ENCODE data around the gene TUBE1. TPM values are rescaled to one million over a fixed set of nuclear protein-coding genes. Genes with fewer than 3 reads are reported as not detected.

Gene TUBE1
- total and polyA plus RNA-seq, 2 of the 4 experiments (the other 2 are of a cell fraction) = 7.9 to 8.6 TPM

DNA sequence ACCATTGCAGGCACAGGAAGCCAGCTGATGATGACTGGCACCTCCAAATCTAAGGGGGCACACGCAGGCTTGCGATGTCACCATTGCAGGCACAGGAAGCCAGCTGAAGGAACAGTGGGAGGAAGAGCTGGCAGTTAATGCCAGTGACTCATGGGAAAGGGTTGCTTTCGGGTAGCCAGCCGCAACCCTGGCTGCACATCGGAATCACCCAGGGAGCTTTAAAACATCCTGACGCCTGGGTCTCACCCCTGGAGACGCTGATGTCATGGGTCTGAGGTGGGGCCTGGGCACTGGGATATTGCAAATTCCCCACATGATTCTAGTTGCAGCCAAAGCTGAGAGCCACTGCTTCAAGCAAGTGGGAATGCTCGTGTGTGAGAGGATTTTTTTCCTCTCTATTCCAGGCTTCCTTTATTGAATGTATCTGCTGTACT, 49.5 kb downstream of the TUBE1 start (continued):
- TF ChIP-seq MXI1 (IDR thresholded peaks at IDR 0.05; ENCODE audit: borderline replicate concordance, low read depth, low read length) = no peak

DNA sequence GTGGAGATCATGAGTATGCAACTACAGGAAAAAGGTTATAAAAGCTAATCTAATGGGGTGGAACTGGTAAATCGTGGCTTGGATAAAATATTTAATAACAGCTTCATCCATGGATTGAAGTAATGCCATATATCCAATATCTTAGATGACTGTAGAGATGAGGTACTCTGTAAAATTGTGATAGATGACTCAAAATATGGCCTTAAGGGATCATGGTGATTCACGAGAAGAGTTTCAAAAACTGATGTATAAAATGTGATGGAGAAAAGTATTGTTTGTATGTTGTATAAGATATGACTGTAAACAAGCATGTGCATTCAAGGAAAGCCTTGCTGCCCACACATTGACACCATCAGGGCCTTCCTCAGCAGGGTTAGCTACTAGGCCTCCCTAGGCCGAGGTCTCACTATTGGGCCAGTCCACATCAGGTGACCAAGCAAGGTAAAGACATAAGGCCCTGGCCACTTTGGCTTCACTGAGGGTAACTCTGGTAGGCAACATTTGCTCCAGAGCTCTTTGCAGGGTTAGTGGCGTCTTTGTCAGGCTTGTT, 51.1 kb downstream of the TUBE1 start:
- BruUV-seq (replicated peaks) = no TSS peak
- ChIA-PET POLR2A (ENCODE audit: unreplicated experiment) (no interaction called here), CTCF (interaction anchor here (0.6 to 1.2 kb wide), 2 partner anchors 18 to 126 kb away, joined by 3 to 4 read pairs; no protein-coding TSS in a partner anchor)
- H4K8ac ChIP-seq (ENCODE audit: low read depth in 2 of 2, low read length in 2 of 2) = no peak overlapping the region
- H2BK5ac ChIP-seq (ENCODE audit: low read depth, low read length, poor library complexity, severe bottlenecking) = no peak overlapping the region
- H3K9me1 ChIP-seq (ENCODE audit: insufficient read depth, low read length) = peaks cover 13% of the 10 kb centered on the region; the same call in 1 of the 2 replicates
- no peak overlapping the region for H2BK15ac ChIP-seq (ENCODE audit: low read depth, low read length)
- dilution Hi-C loops (cut with HindIII; ENCODE audit: low sequenced_read_pairs, unreplicated experiment) (no loop called here), intact Hi-C loops (cut with micrococcal nuclease) (no loop called here), in situ Hi-C loops (cut with MboI; ENCODE audit: low sequenced_read_pairs) (loop anchor here (25.0 kb wide), 2 partner anchors 674 to 999 kb away; no protein-coding TSS in a partner anchor)
- H2BK20ac ChIP-seq (ENCODE audit: low read depth, low read length) = no peak overlapping the region
- peak overlapping the region; percentile 18 for H2AK9ac ChIP-seq (replicated peaks; ENCODE audit: low read depth, low read length, poor library complexity)
- H3K27me3 ChIP-seq (ENCODE audit: control insufficient read depth, insufficient read depth, low read length) = peaks cover 10% of the 10 kb centered on the region
- no peaks in the 10 kb centered on the region for H3K9me3 ChIP-seq (ENCODE audit: control insufficient read depth, insufficient read depth, low read length)
- no peak overlapping the region for H2AFZ ChIP-seq (replicated peaks; ENCODE audit: low read length, poor library complexity)
- H3K4me3 ChIP-seq (ENCODE audit: insufficient read depth, low read depth, low read length) = no peak overlapping the region
- H3K56ac ChIP-seq (ENCODE audit: extremely low read depth, insufficient read depth, low read length) = no peak overlapping the region
- H3K27ac ChIP-seq (ENCODE audit: insufficient read depth, low read length) = no peak overlapping the region
- H2BK120ac ChIP-seq (ENCODE audit: low read depth, low read length) = no peak overlapping the region
- no peaks in the 10 kb centered on the region for H4K20me1 ChIP-seq (ENCODE audit: insufficient read depth, low read length)
- ATAC-seq (ENCODE audit: low read depth) = no peak
- no peak for DNase-seq
- no peak overlapping the region for H4K91ac ChIP-seq (ENCODE audit: insufficient read depth, low read depth, low read length)
- no peak overlapping the region for H3K14ac ChIP-seq (replicated peaks; ENCODE audit: low read depth, low read length)
- H3K4me1 ChIP-seq (ENCODE audit: control insufficient read depth, insufficient read depth, low read length) = peaks cover 6% of the 10 kb centered on the region
- no peaks in the 10 kb centered on the region for H3K79me1 ChIP-seq (ENCODE audit: low read depth in 1 of 2, low read length in 2 of 2)
- H3K36me3 ChIP-seq (ENCODE audit: control insufficient read depth, insufficient read depth, low read length) = no peaks in the 10 kb centered on the region
- no peak overlapping the region for H4K5ac ChIP-seq (ENCODE audit: low read depth, low read length)
- no peak overlapping the region for H3K23ac ChIP-seq (ENCODE audit: low read depth, low read length)
- WGBS, 2 experiments (ENCODE audit: extremely low coverage in 2 of 2, insufficient read length in 1 of 2) = 100% methylated on average over 1 of the region's 4 CpGs; no CpG with 5 or more reads in 1 of the 2 experiments
- no peak overlapping the region for H2AK5ac ChIP-seq (ENCODE audit: low read depth, low read length)
- no peak overlapping the region for H3K9ac ChIP-seq (ENCODE audit: low read depth, low read length)
- no peak overlapping the region for H3K18ac ChIP-seq (ENCODE audit: low read depth, low read length)
- H3K4me2 ChIP-seq (ENCODE audit: low read depth, low read length) = no peak overlapping the region
- no peak overlapping the region; the same call in 1 of the 2 replicates for H3K4ac ChIP-seq (ENCODE audit: low read depth, low read length)
- no peak for TF ChIP-seq MAZ (IDR thresholded peaks at IDR 0.05; ENCODE audit: borderline replicate concordance, low read depth, low read length)
- TF ChIP-seq CEBPB (IDR thresholded peaks at IDR 0.05; ENCODE audit: low read depth, low read length) = no peak
- TF ChIP-seq RFX5 (IDR thresholded peaks at IDR 0.05; ENCODE audit: low read depth, low read length) = no peak
- no peak for TF ChIP-seq CHD1 (IDR thresholded peaks at IDR 0.05; ENCODE audit: low read depth, low read length)
- no peak for TF ChIP-seq RCOR1 (IDR thresholded peaks at IDR 0.05; ENCODE audit: insufficient replicate concordance, low read length)
- TF ChIP-seq NFE2L2 (IDR thresholded peaks at IDR 0.05; ENCODE audit: low read depth, low read length) = no peak
- TF ChIP-seq, protein P1, sequence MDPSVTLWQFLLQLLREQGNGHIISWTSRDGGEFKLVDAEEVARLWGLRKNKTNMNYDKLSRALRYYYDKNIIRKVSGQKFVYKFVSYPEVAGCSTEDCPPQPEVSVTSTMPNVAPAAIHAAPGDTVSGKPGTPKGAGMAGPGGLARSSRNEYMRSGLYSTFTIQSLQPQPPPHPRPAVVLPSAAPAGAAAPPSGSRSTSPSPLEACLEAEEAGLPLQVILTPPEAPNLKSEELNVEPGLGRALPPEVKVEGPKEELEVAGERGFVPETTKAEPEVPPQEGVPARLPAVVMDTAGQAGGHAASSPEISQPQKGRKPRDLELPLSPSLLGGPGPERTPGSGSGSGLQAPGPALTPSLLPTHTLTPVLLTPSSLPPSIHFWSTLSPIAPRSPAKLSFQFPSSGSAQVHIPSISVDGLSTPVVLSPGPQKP (IDR thresholded peaks at IDR 0.05; ENCODE audit: borderline replicate concordance, low read depth, low read length) = no peak
- no peak for TF ChIP-seq MAFK (IDR thresholded peaks at IDR 0.05; ENCODE audit: low read depth, low read length)
- TF ChIP-seq, protein P2, sequence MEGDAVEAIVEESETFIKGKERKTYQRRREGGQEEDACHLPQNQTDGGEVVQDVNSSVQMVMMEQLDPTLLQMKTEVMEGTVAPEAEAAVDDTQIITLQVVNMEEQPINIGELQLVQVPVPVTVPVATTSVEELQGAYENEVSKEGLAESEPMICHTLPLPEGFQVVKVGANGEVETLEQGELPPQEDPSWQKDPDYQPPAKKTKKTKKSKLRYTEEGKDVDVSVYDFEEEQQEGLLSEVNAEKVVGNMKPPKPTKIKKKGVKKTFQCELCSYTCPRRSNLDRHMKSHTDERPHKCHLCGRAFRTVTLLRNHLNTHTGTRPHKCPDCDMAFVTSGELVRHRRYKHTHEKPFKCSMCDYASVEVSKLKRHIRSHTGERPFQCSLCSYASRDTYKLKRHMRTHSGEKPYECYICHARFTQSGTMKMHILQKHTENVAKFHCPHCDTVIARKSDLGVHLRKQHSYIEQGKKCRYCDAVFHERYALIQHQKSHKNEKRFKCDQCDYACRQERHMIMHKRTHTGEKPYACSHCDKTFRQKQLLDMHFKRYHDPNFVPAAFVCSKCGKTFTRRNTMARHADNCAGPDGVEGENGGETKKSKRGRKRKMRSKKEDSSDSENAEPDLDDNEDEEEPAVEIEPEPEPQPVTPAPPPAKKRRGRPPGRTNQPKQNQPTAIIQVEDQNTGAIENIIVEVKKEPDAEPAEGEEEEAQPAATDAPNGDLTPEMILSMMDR (conservative IDR thresholded peaks at IDR 0.05; ENCODE audit: low read depth, low read length) = no peak
- no peak for TF ChIP-seq BHLHE40 (IDR thresholded peaks at IDR 0.05; ENCODE audit: low read depth, low read length)
- no peak for TF ChIP-seq MXI1 (IDR thresholded peaks at IDR 0.05; ENCODE audit: borderline replicate concordance, low read depth, low read length)
- TF ChIP-seq POLR2A (IDR thresholded peaks at IDR 0.05; ENCODE audit: low read depth, low read length) = no peak
- TF ChIP-seq RAD21 (IDR thresholded peaks at IDR 0.05; ENCODE audit: low read length) = no peak

Measured in IMR-90 (cell line).